CD1c-positive myeloid dendritic cell (primary cell): ENCODE results near the gene SPO11.

ENCODE experiments used
- DNase-seq: peaks from one replicate; pipeline ENCODE4 v3.0.0-alpha.2; 2016; ENCODE audit errors: extremely low spot score

Gene SPO11

DNA sequence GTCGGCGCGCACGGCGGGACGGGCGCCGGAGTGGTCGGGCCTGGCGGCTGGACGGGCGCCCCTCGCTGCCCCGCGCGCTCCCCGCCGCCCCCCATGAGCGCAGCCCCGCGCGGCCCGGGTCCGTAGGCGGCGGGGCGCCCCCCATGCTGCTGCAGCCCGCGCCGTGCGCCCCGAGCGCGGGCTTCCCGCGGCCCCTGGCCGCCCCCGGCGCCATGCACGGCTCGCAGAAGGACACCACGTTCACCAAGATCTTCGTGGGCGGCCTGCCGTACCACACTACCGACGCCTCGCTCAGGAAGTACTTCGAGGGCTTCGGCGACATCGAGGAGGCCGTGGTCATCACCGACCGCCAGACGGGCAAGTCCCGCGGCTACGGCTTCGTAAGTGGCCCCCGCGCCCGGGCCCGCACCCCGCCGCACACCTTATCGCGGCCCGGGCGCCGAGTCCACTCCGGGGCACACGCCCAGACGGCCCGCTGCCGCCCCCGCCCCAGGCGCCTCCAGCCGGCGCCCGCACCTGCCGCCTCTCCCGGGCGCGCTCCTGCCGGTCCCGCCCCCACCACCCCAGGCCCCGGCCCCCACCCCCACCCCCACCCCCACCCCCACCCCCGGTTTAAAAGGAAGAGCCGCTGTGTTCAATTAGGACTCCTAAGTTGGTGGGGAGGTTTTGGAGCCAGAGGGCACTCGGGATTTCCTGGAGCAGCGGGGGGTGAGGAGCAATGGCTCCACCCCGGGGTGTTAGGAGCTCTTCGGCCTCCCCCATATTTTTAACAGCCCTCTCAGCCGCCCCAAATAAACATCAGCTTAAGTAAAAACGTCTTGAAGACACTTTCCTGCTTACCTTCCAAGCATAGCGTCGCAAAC is 62.1 kb downstream of the SPO11 start:
- DNase-seq = peak; percentile 59

DNA sequence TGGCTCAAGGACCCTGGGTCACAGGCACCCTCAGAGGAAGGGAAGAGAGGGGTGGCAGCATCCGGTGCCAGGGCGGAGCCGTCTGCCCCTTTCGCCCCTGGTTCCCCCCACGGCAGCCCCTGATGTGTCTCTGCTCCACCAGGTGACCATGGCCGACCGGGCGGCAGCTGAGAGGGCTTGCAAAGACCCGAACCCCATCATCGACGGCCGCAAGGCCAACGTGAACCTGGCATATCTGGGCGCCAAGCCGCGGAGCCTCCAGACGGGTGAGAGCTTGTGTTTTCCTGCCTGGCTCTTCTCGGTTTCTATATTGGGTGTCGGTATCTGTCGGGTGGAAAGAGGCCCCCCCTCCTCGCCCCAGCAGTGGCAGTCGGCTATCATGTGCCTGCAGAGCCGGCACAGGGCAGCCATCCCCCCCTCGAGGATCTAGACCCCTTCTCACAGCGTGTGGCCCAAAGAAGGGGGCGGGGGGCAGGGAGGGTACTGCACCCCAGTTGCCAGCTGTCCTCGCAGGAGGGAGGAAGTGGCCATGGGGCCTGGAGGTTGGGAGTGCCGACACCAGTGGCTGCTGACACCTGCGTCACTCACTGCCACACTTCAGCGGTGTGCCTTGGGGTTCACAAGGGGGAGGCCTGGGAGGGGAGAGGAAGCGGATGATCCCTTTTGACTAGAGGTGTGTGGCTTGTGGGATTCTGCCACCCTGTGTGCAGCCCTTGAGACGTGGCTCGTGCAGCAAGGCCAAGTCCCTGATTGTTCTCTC is 63.1 kb downstream of the SPO11 start:
- DNase-seq = peak; percentile 66
